RCC 7860 (cell line): ENCODE data around the gene NGRN.
"Not testable (repeated sequence)": the region's sequence is repeated elsewhere in the genome, so short reads cannot be mapped to it uniquely, and the experiment has no call there.

Experiments used
- DNase-seq: peaks from one replicate; pipeline ENCODE4 v3.0.0-alpha.2; 2015; ENCODE audit warnings: low spot score
- FAIRE-seq: peaks from 2 replicates; lab custom pipeline; 2012; peaks lifted over from hg19 to GRCh38; lab: Jason Lieb, UNC

The NGRN gene

DNA sequence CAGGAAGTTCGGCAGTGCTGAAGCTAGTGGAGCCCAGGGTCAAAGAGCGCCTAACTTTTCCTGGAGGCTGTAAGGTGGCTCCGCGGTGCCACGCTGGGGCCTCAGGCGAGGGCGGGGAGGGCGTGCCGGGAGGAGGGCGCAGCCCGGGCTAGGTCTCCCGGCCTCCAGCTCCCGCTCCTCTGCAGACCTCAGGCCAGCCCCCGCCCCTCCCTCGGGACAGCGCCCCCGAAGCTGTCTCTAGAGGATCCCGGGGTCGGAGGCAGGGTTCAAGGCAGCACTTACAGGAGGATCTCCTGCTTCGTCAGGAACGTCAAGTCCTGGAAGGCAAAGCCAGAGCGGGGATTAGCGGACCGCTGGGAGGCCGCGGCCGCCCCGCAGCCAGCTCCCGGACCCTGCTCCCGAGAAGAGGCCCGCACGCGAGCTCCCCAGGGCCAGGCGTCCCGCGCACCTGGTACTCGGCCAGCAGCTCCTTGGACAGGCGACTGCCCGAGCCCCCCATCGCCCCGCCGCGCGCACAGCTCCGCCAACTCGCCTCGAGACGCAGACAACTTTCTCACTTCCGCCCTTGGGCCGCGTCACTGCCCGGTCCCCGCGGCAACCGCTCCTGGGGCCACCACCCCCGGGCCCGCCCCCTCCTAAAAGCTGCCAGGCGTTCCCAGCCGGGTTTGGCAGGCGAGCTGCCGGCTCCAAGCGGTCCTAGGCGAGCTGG lies 31.9 kb upstream of the NGRN start, which contains the start of gene CIB1:
Gene CIB1, minus strand, starts transcription at position 555 of the 709 bp plus-strand sequence. Its CDS starts 56 bp downstream, at position 499.
- DNase-seq (peak; percentile 91), FAIRE-seq (no peak)

DNA sequence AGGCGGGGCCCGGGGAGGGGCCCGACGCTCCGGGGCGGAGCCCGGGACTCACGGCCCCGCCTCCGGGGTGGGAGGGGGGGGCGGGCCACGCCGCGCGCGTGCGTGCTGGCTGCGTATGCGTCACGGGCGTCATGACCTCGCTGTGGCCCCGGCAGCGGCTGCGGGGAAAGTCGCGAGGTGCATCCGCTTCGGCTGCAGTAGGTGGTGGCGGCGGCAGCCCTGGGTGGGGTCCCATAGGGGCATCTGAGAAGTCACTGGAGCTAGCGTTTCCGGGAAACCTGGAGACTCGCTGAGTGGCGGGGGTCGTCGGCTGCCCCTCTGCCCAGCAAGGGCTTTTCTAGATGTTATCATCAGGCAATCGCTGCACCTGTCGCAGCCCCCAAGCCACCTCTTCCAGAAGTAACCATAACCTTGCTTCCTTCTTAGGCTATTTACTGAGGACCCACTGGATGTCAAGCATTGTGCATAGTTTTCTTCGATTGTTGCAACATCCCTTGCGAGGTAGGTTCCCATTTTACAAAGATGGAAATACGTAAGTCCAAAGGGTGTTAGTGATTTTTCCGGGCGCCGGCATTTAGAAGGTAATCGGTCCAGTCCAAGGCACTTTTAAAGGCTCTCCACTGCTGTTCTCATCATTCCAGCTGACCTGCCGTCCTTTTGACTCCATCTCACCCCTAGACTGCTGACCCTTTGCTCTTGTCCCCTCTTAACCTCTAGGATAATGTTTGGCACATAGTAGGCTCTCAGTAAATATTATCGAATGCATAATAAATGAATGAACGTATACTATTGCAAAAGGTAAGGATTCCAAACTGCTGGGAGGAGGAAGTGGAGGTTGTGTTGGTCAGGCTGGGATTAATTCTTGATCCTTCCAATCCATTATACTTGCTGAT lies 31.1 kb upstream of the NGRN start, which contains the start of gene GDPGP1:
Gene GDPGP1, plus strand, starts transcription at position 114 of the 893 bp plus-strand sequence. CDS start 6,700 bp downstream, outside the sequence.
- no peak for DNase-seq
- no peak for FAIRE-seq

DNA sequence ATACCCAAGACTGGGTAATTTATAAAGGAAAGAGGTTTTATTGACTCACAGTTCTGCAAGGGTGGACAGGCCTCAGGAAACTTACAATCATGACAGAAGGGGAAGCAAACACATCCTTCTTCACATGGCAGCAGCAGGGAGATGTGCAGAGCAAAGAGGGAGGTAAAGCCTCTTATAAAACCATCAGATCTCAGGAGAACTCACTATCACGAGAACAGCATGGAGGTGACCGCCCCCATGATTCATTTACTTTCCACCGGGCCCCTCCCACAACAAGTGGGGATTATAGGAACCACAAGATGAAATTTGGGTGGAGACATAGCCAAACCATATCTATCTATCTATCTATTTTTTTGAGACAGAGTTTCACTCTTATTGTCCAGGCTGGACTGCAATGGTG lies 26.1 kb upstream of the NGRN start:
- DNase-seq (no peak), FAIRE-seq (no peak)

DNA sequence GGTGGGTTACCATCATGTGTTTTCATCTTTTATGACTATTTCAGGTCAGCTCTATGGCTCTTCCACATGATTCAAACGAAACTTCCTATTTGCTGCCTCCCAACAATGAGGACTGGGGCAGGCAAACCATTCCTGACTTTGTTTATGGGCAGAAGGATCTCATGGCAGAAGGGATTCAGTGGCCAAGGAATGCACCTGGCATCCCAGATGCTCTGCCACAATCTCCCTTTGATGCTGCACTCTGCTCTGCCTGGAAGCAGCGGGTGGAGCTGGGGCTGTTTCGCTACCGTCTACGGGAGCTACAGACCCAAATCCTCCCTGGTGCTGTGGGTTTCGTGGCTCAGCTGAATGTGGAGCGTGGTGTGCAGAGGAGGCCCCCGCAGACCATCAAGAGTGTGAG lies 24.6 kb upstream of the NGRN start:
- DNase-seq (no peak), FAIRE-seq (no peak)

DNA sequence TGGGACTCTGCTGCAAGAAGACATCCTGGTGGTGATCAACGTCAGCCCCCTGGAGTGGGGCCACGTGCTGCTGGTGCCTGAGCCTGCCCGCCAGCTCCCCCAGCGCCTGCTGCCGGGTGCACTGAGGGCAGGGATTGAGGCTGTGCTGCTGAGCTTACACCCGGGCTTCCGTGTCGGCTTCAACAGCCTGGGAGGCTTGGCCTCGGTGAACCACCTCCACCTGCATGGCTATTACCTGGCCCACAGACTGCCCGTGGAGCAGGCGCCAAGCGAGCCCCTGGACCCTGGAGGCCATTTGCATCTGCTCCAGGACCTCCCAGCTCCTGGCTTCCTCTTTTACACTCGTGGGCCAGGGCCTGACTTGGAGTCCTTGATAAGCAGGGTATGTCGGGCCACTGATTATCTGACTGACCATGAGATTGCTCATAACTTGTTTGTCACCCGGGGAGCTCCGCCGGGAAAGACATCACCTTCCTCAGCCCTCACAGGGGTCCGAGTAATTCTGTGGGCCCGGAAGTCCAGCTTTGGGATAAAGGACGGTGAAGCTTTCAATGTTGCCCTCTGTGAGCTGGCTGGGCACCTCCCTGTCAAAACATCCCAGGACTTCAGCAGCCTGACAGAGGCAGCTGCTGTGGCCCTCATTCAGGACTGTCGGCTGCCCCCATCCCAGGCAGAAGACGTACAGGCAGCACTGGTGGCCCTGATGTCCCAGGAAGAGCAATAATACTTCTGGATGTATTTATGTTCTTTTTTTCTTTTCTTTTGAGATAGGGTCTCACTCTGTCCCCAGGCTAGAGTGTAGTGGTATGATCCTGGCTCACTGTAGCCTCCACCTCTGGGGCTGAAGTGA lies 23.9 kb upstream of the NGRN start:
- no peak for DNase-seq
- no peak for FAIRE-seq

DNA sequence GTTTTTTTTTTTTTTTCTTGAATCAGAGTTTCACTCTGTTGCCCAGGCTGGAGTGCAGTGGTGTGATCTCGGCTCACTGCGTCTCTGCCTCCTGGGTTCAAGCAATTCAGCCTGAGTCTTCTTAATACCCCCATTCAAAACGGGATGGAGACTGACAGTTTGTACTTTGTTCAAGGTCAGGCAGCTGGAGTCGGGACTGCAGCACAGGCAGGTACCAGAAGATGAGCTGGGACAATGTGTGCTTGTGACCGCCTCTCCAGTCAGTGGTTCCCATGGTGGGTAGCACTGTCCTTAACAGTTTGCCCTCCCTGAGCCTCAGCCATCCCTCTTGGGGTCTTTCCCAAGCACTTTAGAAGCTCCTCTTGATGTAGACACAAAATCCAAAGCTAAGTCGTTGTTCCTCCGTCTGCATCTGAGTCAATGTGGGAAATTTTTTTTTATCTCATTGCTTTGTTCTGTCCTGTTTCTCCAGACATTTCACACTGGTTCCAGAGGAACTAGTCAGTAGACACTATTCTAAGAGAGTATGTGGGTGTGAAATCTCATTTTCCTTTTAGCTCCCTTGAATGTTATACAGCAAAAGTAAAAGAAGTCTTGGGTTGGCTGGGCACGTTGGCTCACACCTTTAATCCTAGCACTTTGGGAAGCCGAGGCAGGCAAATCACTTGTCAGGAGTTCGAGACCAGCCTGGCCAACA lies 21.4 kb upstream of the NGRN start:
- DNase-seq (no peak), FAIRE-seq (no peak)

DNA sequence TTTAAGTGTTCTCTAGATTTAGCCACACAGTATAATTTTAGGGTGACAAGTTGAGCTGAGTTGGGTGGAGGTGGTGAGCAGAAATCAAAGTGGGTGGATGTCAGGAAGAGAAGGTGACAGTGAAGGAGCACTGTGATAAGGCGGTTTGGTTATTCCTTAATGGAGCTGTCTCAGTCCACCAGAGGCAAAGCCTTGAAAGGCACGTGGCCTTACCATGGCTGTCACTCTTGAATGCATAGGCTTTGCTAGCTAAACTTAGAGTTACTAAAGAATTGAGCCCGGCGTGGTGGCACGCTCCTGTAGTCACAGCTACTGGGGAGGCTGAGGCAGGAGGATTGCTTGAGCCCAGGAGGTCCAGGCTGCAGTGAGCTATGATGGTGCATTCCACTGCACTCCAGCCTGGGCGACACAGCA lies 16.7 kb upstream of the NGRN start:
- FAIRE-seq (no peak), DNase-seq (no peak)

DNA sequence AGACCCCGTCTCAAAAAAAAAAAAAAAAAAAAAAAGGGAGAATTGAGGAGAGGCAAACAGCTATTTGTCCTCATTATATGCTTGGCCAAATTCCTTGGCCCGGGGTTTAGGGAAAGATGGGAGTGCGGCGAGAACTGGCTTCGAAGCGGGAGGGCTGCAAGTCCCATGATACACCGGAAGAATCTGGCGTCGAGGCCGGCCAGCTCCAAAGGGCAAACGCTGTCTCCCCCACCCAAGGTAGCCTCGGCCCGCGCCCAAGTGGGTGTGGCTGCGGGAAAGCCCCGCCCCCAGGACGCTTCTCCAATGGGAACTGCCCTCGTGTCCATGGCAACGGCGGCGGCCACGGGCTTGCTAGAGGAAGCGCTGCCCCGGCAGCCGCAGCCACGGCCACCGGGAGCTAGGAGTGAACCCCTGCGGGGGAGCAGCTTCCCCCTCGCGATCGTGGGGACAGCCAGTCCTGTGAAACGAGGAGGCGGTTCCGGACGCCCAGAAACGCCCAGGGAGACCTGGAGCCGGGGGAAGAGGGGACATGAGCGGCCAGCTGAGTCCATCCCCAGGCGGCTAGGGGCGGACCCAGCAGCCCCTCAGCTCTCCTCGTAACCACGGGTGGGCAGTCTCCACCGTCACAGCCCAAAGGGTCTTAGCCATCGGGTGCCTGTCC lies 16.1 kb upstream of the NGRN start, which contains the start of gene TTLL13:
Gene TTLL13, plus strand, starts transcription at position 354 of the 661 bp plus-strand sequence. CDS start 1,075 bp downstream, outside the sequence.
- FAIRE-seq (no peak), DNase-seq (peak; percentile 72)

DNA sequence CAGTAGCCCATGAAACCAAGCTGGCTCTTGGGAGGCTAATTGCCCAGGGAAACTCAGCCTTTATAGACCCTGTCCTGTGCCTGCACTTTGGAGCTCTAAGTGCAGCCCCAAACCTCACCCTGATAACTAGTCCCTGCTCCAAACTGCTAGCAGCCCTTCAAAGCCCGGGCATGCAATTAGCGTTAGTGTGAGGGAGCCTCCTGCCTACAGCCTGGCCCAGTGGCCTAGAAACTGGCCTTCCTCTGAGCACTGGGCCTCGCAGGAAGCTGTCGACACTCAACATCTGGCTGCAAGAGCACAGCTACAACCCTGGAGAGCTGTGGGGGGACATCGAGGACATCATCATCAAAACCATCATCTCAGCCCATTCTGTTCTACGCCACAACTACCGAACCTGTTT lies 7.7 kb upstream of the NGRN start:
- no peak for FAIRE-seq
- DNase-seq, result no peak

DNA sequence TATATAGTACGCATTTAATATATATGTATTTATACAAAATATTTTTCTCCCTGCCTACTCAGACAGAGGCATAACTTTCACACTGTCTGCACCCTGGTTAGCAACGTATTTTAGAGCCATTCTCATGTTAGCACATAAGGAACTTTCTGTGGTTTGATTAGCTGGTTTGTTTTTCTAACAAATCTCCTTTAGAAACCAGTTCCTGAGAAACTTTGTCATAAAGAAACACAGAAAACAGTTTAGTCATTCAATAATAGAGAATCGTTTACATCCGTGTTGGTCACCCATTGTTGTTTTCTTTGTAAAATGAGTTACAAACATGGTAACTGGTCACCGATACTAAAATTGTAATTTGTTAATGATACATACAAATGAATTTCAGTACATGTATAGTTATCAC lies 5.9 kb upstream of the NGRN start:
- DNase-seq (no peak), FAIRE-seq (no peak)

DNA sequence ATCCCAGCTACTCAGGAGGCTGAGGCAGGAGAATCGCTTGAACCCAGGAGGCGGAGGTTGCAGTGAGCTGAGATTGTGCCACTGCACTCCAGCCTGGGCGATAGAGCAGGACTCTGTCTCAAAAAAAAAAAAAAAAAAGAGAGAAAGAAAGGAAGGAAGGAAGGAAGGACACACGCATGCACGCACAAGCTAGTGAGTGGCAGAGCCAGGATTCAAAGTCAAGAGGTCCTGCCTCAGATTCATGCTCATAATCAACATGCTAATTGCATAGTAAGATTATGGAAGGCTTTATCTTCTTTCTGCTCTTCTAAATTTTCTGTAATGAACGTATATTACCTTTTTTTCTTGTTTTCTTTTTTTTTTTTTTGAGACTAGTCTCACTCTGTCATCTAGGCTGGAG lies 4.7 kb upstream of the NGRN start:
- not testable (repeated sequence) for DNase-seq, FAIRE-seq

DNA sequence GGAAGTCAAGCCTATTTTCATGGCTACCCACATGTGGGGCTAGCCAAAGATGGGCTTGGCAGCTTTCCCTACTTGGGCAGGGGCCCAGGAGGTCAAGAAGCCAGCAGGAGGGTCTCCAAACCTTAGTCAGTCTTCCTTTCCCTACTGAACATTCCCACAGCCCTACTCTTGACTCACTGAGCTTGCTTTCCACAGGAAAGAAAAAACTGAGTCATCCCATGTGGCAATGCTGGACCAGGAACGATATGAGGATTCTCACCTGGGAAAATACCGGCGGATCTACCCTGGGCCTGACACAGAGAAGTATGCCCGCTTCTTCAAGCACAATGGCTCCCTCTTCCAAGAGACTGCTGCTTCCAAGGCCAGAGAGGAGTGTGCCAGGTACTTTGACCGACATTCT lies 3.7 kb upstream of the NGRN start:
- DNase-seq (peak; percentile 59), FAIRE-seq (no peak)

DNA sequence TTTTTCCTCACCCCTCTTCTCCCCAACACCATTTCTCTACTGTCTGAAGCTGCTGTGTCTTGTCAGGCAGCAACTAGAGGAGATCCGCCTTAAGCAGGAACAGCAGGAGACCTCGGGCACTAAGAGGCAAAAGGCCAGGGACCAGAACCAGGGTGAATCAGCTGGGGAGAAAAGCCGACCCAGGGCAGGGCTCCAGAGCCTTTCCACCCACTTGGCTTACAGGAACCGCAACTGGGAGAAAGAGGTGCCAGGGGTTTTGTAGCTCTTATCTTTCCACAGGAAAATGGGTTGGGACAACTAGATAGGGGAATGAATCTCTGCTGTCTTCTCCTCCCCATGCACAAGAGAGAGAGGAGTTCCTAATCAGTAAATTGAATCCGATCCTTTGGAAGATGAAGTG lies 3.0 kb upstream of the NGRN start:
- DNase-seq, result no peak
- no peak for FAIRE-seq

DNA sequence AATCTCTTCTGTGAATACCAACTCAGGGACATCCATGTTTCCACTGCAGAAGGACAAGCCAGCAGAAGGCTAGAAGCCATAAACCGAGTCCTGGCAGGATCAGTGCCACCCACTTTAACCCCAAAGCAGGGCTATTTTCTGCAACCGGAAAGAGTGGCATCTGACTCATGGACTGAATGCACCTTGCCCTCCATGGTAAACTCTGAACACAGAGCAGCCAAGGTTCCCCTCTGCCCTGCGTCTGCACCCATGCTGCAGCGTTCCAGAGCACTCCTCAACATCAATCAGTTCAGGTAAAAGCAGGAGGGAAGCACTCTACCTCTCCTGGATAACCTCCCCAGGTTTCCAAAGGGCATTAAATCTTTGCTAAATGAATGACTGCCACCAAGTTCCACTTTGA lies 801 bp upstream of the NGRN start:
- no peak for FAIRE-seq
- DNase-seq, result peak; percentile 20

DNA sequence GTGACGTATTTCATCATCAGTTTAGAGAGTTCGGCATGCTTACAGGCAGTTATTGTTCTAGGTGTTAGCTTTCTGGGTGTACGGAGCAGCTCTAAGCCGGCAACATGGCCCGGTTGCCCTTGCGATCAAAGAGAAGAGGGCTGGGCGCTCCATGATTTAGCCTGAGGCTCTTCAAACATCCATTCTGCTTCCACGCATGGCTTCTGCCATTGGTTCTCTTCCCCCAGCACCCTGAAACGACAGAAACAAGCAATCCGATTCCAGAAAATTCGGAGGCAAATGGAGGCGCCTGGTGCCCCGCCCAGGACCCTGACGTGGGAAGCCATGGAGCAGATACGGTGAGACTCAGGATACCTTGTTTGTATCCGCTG lies 574 bp downstream of the NGRN start:
- no peak for DNase-seq

DNA sequence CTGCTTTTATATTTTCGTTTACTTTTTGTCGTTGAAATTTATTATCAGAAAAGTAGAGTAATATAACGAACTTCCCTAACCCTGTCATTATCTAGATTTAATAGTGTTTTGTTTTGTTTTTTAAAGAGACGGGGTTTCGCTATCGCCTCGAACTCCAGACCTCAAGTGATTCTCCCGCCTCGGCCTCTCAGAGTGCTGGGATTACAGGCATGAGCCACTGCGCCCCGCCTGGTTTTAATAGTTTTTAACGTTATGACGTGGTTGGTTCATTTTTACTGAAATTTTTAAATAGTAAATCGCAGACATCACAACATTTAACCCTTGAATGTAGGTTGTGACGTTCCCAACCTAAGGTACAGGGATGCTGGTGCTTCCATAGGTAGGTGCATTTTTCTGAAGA lies 1.0 kb downstream of the NGRN start:
- no peak for DNase-seq

More for the DNA sequence above, 574 bp downstream of the NGRN start:
- no peak for FAIRE-seq

DNA sequence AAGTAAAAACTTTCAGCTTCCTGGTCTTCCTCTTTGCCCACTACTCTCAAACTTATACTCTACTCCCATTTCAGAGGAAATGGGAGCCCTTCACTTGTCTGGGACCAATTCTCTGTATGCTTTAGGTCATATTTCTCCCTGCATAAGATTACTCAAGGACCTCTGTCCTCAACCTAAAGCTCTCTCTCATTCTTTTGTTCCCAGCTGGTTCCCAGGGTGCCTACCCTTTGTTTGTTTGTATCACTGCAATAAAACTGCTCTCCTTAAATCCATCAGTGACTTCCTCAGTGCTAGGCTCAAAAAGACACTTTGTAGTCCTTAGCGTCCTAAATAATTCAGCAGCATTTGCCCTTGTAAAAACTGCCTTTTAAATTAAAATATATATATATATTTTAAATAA lies 2.9 kb downstream of the NGRN start:
- DNase-seq (no peak), FAIRE-seq (no peak)

More for the DNA sequence above, 1.0 kb downstream of the NGRN start:
- no peak for FAIRE-seq

DNA sequence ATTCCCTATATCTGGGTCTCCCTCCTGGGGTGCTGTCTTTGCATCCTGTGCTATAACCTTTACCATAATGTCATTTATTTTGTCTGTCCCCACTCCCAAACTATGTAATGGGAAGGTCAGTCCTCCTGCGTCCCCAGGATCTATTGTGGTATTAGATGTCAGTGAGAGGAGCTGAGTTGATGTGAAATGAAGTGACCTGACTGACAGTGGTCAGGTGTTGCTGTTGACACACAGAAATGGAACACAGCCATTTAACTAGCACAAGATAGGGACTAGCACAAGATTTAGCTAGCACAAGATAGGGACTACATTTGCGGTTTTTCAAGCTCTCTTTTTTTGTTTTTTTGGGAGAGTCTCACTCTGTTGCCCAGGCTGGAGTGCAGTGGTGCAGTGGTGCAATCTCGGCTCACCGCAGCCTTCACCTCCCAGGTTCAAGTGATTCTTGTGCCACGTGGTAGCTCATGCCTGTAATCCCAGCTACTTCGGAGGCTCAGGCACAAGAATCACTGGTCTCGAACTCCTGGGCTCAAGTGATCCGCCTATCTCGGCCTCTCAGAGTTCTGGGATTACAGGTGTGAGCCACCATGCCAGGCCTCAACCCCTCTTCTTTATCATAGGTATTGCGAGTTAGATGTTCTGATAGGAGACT lies 5.2 kb downstream of the NGRN start:
- DNase-seq (no peak), FAIRE-seq (no peak)

DNA sequence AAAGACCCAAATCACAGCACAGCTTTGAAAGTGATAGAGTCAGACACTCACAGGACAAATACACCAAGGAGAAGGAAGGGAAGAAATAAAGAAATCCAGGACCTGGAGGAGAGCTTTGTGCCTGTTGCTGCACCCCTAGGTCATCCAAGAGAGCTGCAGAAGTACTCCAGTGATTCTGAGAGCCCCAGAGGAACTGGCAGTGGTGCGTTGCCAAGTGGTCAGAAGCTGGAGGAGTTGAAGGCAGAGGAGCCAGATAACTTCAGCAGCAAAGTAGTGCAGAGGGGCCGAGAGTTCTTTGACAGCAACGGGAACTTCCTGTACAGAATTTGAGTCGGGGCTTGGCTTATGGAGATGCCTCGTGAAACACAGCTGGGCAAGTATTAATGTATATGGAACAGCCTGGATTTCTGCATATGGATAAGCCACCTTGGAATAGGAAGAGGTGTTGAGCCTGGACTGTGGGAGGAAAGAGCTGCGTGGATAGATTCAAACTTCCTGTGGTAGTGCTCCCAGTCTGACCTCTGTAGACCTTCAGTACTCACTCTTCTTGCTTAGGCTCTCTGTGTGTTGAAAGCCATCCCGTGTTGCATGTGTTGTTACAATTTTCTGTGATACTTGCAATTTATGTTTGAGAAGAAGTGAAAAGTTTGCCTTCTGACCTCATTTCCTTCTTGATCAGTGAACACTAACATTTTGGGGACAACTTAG lies 6.1 kb downstream of the NGRN start:
- DNase-seq, result no peak
- no peak for FAIRE-seq
